GM23338 (cell line): ENCODE measurements around the gene PLOD2. TPM values are rescaled to one million over a fixed set of nuclear protein-coding genes. Genes with fewer than 3 reads are reported as not detected.

Experiments
- ATAC-seq: fragments of 200-7000 bp; cut with Tn5 transposase; 3 replicates; pipeline ENCODE4 v1.9.1; 2020
- DNase-seq: peaks from one replicate; pipeline ENCODE4 v3.0.0-alpha.2; 2015; ENCODE audit warnings: low spot score
- H2AFZ ChIP-seq: fragments of 200-600 bp; sonication (generic); 2 replicates; pipeline ENCODE4 v1.8.0; 2016; ENCODE audit warnings: antibody characterized with exemption, mild to moderate bottlenecking, moderate library complexity
- H3F3A ChIP-seq: fragments of 200-600 bp; sonication (generic); replicated peaks from 2 replicates; pipeline ENCODE4 v1.8.0; 2017; ENCODE audit warnings: antibody characterized with exemption, mixed run types, low read depth
- H3K27ac ChIP-seq: fragments of 200-600 bp; sonication (generic); 2 replicates; pipeline ENCODE4 v1.6.1; 2016; ENCODE audit warnings: low read depth
- H3K27me3 ChIP-seq: fragments of 200-600 bp; sonication (generic); 2 replicates; pipeline ENCODE4 v1.8.0; 2016; ENCODE audit warnings: mild to moderate bottlenecking, mixed run types, moderate library complexity; ENCODE audit not compliant: insufficient read depth
- H3K36me3 ChIP-seq: fragments of 200-600 bp; sonication (generic); 2 replicates; pipeline ENCODE4 v1.8.0; 2016; ENCODE audit warnings: mild to moderate bottlenecking; ENCODE audit not compliant: insufficient read depth
- H3K4me1 ChIP-seq: fragments of 200-600 bp; sonication (generic); 2 replicates; pipeline ENCODE4 v1.8.0; 2016; ENCODE audit warnings: mild to moderate bottlenecking, moderate library complexity; ENCODE audit not compliant: insufficient read depth
- H3K4me2 ChIP-seq: fragments of 200-600 bp; sonication (generic); 2 replicates; pipeline ENCODE4 v1.7.1; 2017; ENCODE audit warnings: mixed run types
- H3K4me3 ChIP-seq: fragments of 200-600 bp; sonication (generic); 2 replicates; pipeline ENCODE4 v1.6.1; 2016; ENCODE audit warnings: mixed run types
- H3K79me2 ChIP-seq: fragments of 200-600 bp; sonication (generic); replicated peaks from 2 replicates; pipeline ENCODE4 v1.8.0; 2017; ENCODE audit warnings: mild to moderate bottlenecking; ENCODE audit not compliant: insufficient read depth
- H3K9me2 ChIP-seq: fragments of 200-600 bp; sonication (generic); 2 replicates; pipeline ENCODE4 v1.8.0; 2017; ENCODE audit not compliant: insufficient read depth
- H4K20me1 ChIP-seq: fragments of 200-600 bp; sonication (generic); replicated peaks from 2 replicates; pipeline ENCODE4 v1.8.0; 2017; ENCODE audit warnings: mild to moderate bottlenecking; ENCODE audit not compliant: insufficient read depth
- H3K27ac Mint-ChIP-seq: 2 replicates; pipeline ENCODE4 v1.8.0; 2020; ENCODE audit warnings: inconsistent platforms, mild to moderate bottlenecking, moderate library complexity, mixed read lengths
- H3K27me3 Mint-ChIP-seq: 3 replicates; pipeline ENCODE4 v1.8.0; 2022; ENCODE audit warnings: low read depth, mild to moderate bottlenecking, moderate library complexity, mixed read lengths, inconsistent platforms; ENCODE audit not compliant: insufficient read depth, poor library complexity
- H3K36me3 Mint-ChIP-seq: 3 replicates; pipeline ENCODE4 v1.8.0; 2021; ENCODE audit warnings: low read depth, mild to moderate bottlenecking, inconsistent platforms, moderate library complexity, mixed read lengths
- H3K4me1 Mint-ChIP-seq: 3 replicates; pipeline ENCODE4 v1.8.0; 2020; ENCODE audit warnings: mild to moderate bottlenecking, inconsistent platforms, mixed read lengths
- H3K4me3 Mint-ChIP-seq: 3 replicates; pipeline ENCODE4 v1.8.0; 2021; ENCODE audit warnings: moderate library complexity, mild to moderate bottlenecking, inconsistent platforms, mixed read lengths
- H3K9me3 Mint-ChIP-seq: 3 replicates; pipeline ENCODE4 v1.8.0; 2020; ENCODE audit warnings: moderate library complexity, mild to moderate bottlenecking, inconsistent platforms, mixed read lengths
- CREB1 ChIP-seq: fragments of 250-450 bp; sonication (Bioruptor Pico); IDR thresholded peaks from 2 replicates; pipeline ENCODE4 v1.5.0; 2020; ENCODE audit warnings: low read depth, mild to moderate bottlenecking, moderate library complexity
- ETS1 ChIP-seq: IDR thresholded peaks from 2 replicates; pipeline ENCODE4 v1.6.1; 2016; ENCODE audit warnings: antibody characterized with exemption
- EZH2 ChIP-seq: fragments of 200-600 bp; sonication (generic); IDR thresholded peaks from one replicate; pipeline ENCODE4 v1.8.0; 2017; ENCODE audit warnings: antibody characterized with exemption, mild to moderate bottlenecking, low read depth; ENCODE audit not compliant: unreplicated experiment
- EZH2phosphoT487 ChIP-seq: fragments of 200-600 bp; sonication (generic); IDR thresholded peaks from one replicate; pipeline ENCODE4 v1.8.1; 2018; ENCODE audit warnings: antibody characterized with exemption; ENCODE audit not compliant: unreplicated experiment
- JUNB ChIP-seq: IDR thresholded peaks from one replicate; pipeline ENCODE4 v1.6.1; 2016; ENCODE audit warnings: antibody characterized with exemption; ENCODE audit not compliant: unreplicated experiment
- NANOG ChIP-seq: IDR thresholded peaks from 2 replicates; pipeline ENCODE4 v1.6.1; 2016; ENCODE audit warnings: antibody characterized with exemption, borderline replicate concordance
- POLR2AphosphoS5 ChIP-seq: IDR thresholded peaks from 2 replicates; pipeline ENCODE4 v1.6.1; 2016; ENCODE audit warnings: antibody characterized with exemption, low read depth
- STAT1 ChIP-seq: IDR thresholded peaks from one replicate; pipeline ENCODE4 v1.6.1; 2016; ENCODE audit warnings: antibody characterized with exemption; ENCODE audit not compliant: unreplicated experiment
- ZNF114 ChIP-seq: fragments of 250-450 bp; sonication (Bioruptor Pico); IDR thresholded peaks from 2 replicates; pipeline ENCODE4 v1.5.0; 2020; ENCODE audit warnings: mild to moderate bottlenecking, moderate library complexity
- ZNF331 ChIP-seq: fragments of 250-450 bp; sonication (Bioruptor Pico); IDR thresholded peaks from 2 replicates; pipeline ENCODE4 v1.5.0; 2020; ENCODE audit warnings: low read depth, mild to moderate bottlenecking, moderate library complexity
- polyA plus RNA-seq: library from polyadenylated mRNA; unstranded; fragments of >200 nt; fragmentation: Nextera tagmentation; extraction: Ambion mirVana; gene quantifications from 2 replicates; pipeline ENCODE4 v1.2.1, GENCODE V29; 2016
- total RNA-seq: library from RNA; depleted of rRNA; stranded (reverse); fragments of >200 nt; shearing (Covaris generic); gene quantifications from 2 replicates; pipeline ENCODE4 v1.2.3, GENCODE V29; 2014
- TF ChIP-seq, protein P1 (sequence below): fragments of 250-450 bp; sonication (Bioruptor Pico); IDR thresholded peaks from 2 replicates; pipeline ENCODE4 v1.5.0; 2020; ENCODE audit warnings: mild to moderate bottlenecking, moderate library complexity
- TF ChIP-seq, protein P2 (sequence below): IDR thresholded peaks from one replicate; pipeline ENCODE4 v1.6.1; 2018; ENCODE audit warnings: antibody characterized with exemption; ENCODE audit not compliant: unreplicated experiment

PLOD2 gene
- total and polyA plus RNA-seq, 2 experiments from 2014 or later = 26.7 to 30.5 TPM

- Mint-ChIP-seq H3K4me3 (no peak overlapping the region), H3K4me1 (peaks cover 11% of the 10 kb centered on the region; the same call in 2 of the 3 replicates), H3K27me3 (no peaks in the 10 kb centered on the region), H3K27ac (no peak overlapping the region), H3K9me3 (no peaks in the 10 kb centered on the region; the same call in 2 of the 3 replicates), H3K36me3 (no peaks in the 10 kb centered on the region)
- H3K79me2 ChIP-seq = no peaks in the 10 kb centered on the region
- H3K4me2 ChIP-seq = no peak overlapping the region
- H3K9me2 ChIP-seq = no peaks in the 10 kb centered on the region
- no peaks in the 10 kb centered on the region; the same call in 1 of the 2 replicates for H3K4me1 ChIP-seq
- no peak for TF ChIP-seq ETS1
- no peak for TF ChIP-seq EZH2
- no peak for TF ChIP-seq POLR2AphosphoS5
- TF ChIP-seq, protein P1, sequence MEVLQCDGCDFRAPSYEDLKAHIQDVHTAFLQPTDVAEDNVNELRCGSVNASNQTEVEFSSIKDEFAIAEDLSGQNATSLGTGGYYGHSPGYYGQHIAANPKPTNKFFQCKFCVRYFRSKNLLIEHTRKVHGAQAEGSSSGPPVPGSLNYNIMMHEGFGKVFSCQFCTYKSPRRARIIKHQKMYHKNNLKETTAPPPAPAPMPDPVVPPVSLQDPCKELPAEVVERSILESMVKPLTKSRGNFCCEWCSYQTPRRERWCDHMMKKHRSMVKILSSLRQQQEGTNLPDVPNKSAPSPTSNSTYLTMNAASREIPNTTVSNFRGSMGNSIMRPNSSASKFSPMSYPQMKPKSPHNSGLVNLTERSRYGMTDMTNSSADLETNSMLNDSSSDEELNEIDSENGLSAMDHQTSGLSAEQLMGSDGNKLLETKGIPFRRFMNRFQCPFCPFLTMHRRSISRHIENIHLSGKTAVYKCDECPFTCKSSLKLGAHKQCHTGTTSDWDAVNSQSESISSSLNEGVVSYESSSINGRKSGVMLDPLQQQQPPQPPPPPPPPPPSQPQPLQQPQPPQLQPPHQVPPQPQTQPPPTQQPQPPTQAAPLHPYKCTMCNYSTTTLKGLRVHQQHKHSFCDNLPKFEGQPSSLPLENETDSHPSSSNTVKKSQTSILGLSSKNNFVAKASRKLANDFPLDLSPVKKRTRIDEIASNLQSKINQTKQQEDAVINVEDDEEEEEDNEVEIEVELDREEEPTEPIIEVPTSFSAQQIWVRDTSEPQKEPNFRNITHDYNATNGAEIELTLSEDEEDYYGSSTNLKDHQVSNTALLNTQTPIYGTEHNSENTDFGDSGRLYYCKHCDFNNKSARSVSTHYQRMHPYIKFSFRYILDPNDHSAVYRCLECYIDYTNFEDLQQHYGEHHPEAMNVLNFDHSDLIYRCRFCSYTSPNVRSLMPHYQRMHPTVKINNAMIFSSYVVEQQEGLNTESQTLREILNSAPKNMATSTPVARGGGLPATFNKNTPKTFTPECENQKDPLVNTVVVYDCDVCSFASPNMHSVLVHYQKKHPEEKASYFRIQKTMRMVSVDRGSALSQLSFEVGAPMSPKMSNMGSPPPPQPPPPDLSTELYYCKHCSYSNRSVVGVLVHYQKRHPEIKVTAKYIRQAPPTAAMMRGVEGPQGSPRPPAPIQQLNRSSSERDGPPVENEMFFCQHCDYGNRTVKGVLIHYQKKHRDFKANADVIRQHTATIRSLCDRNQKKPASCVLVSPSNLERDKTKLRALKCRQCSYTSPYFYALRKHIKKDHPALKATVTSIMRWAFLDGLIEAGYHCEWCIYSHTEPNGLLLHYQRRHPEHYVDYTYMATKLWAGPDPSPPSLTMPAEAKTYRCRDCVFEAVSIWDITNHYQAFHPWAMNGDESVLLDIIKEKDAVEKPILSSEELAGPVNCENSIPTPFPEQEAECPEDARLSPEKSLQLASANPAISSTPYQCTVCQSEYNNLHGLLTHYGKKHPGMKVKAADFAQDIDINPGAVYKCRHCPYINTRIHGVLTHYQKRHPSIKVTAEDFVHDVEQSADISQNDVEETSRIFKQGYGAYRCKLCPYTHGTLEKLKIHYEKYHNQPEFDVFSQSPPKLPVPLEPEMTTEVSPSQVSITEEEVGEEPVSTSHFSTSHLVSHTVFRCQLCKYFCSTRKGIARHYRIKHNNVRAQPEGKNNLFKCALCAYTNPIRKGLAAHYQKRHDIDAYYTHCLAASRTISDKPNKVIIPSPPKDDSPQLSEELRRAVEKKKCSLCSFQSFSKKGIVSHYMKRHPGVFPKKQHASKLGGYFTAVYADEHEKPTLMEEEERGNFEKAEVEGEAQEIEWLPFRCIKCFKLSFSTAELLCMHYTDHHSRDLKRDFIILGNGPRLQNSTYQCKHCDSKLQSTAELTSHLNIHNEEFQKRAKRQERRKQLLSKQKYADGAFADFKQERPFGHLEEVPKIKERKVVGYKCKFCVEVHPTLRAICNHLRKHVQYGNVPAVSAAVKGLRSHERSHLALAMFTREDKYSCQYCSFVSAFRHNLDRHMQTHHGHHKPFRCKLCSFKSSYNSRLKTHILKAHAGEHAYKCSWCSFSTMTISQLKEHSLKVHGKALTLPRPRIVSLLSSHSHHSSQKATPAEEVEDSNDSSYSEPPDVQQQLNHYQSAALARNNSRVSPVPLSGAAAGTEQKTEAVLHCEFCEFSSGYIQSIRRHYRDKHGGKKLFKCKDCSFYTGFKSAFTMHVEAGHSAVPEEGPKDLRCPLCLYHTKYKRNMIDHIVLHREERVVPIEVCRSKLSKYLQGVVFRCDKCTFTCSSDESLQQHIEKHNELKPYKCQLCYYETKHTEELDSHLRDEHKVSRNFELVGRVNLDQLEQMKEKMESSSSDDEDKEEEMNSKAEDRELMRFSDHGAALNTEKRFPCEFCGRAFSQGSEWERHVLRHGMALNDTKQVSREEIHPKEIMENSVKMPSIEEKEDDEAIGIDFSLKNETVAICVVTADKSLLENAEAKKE (CRISPR knock-in tag) = no peak
- TF ChIP-seq ZNF331 (CRISPR knock-in tag) = no peak
- TF ChIP-seq, protein P2, sequence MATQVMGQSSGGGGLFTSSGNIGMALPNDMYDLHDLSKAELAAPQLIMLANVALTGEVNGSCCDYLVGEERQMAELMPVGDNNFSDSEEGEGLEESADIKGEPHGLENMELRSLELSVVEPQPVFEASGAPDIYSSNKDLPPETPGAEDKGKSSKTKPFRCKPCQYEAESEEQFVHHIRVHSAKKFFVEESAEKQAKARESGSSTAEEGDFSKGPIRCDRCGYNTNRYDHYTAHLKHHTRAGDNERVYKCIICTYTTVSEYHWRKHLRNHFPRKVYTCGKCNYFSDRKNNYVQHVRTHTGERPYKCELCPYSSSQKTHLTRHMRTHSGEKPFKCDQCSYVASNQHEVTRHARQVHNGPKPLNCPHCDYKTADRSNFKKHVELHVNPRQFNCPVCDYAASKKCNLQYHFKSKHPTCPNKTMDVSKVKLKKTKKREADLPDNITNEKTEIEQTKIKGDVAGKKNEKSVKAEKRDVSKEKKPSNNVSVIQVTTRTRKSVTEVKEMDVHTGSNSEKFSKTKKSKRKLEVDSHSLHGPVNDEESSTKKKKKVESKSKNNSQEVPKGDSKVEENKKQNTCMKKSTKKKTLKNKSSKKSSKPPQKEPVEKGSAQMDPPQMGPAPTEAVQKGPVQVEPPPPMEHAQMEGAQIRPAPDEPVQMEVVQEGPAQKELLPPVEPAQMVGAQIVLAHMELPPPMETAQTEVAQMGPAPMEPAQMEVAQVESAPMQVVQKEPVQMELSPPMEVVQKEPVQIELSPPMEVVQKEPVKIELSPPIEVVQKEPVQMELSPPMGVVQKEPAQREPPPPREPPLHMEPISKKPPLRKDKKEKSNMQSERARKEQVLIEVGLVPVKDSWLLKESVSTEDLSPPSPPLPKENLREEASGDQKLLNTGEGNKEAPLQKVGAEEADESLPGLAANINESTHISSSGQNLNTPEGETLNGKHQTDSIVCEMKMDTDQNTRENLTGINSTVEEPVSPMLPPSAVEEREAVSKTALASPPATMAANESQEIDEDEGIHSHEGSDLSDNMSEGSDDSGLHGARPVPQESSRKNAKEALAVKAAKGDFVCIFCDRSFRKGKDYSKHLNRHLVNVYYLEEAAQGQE = no peak
- TF ChIP-seq CREB1 = no peak
- no peak for TF ChIP-seq JUNB
- TF ChIP-seq EZH2phosphoT487 = no peak
- no peak for TF ChIP-seq NANOG
- TF ChIP-seq STAT1 = no peak
- no peak for TF ChIP-seq ZNF114 (CRISPR knock-in tag)
- no peaks in the 10 kb centered on the region for H3K27me3 ChIP-seq
- H3K27ac ChIP-seq = no peak overlapping the region
- H3K4me3 ChIP-seq = no peak overlapping the region
- no peaks in the 10 kb centered on the region for H3K36me3 ChIP-seq
- no peak for DNase-seq
- H2AFZ ChIP-seq = no peak overlapping the region
- no peak for ATAC-seq
- H3F3A ChIP-seq = no peaks in the 10 kb centered on the region
- H4K20me1 ChIP-seq = no peaks in the 10 kb centered on the region
Measured at GRCh38 chr3:146199762-146200161, 38.8 kb upstream of the PLOD2 start.
